ENCODE data around the gene PLA2G1B. TPM values are rescaled to one million over a fixed set of nuclear protein-coding genes. Genes with fewer than 3 reads are reported as not detected.

PLA2G1B gene
- total RNA-seq, 1 experiment from 2014 or later, result not detected

DNA sequence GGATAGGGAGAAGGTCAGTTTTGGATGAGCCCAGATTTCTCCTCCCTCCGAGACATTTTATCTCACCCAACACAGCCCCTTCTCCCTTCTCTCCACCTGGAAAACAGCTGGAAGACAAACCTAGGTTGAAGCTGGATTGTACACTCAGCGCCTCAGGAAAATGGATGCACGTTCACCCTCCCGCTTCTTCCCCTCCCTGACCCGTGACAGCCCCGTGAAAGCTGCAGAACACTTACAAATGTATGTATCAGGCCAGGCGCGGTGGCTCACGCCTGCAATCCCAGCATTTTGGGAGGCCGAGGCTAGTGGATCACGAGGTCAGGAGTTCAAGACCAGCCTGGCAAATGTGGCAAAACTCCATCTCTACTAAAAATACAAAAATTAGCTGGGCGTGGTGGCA lies 40.1 kb downstream of the PLA2G1B start:
- in situ Hi-C loops (cut with HindIII; ENCODE audit: low pct_unique_long_range_greater_than_20kb, low sequenced_read_pairs), result no loop called here

DNA sequence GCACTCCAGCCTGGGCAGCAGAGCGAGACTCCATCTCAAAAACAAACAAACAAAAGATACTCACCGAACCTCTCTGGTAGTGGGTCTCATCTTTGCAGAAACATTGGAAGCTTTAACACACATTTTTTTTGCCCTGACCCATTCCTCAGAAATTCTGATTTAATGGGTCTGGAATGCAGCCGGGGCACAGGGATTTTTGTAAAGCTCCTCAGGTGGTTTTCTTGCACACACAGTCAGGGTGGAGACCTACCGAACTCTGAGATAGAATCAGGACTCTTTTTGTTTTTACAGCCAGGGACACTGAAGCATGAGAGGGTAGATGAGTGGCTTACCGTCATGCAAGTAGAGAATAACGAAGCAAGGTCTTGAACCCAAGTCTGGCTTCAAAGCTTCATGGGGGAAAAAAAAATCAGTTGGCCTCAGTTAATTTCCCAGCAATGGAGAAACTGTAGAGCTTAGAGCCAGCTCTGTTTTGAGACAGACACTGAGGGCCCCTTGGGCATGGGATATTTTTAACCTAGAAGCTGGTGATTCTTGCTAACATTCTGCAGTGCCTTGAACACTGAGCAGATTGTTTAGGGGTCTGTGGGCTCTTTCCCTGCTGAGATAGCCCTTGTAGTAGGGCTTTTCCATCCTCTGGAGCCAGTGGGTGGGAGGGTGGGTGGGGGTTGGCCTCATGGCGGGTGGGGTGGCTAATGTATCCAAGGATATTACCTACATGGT lies 40.6 kb downstream of the PLA2G1B start:
- in situ Hi-C loops (cut with HindIII; ENCODE audit: low pct_unique_long_range_greater_than_20kb, low sequenced_read_pairs), result no loop called here
- DNase-seq (ENCODE audit: low read depth), result no peak

More for the DNA sequence above, 40.1 kb downstream of the PLA2G1B start:
- DNase-seq (ENCODE audit: low read depth), result no peak

DNA sequence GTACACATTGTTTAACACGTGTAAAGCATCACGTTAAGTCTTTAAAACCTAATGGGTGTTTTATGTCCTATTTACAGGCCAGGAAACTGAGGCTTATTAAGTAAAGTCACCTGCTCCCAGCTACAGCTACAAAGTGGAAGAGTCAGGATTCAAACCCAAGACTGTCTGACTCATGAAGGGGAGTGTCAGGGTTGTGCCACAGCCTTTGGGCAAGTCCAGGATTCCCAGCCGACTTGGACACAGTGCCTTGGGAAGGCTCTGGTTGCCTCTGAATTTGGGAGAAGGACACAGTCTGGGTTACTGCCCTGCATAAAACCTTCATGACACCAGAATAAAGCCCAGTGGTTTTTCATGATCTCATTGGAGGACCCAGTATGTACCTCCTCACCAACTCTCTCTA lies 43.2 kb downstream of the PLA2G1B start:
- in situ Hi-C loops (cut with HindIII; ENCODE audit: low pct_unique_long_range_greater_than_20kb, low sequenced_read_pairs), result no loop called here
- DNase-seq (ENCODE audit: low read depth), result no peak

DNA sequence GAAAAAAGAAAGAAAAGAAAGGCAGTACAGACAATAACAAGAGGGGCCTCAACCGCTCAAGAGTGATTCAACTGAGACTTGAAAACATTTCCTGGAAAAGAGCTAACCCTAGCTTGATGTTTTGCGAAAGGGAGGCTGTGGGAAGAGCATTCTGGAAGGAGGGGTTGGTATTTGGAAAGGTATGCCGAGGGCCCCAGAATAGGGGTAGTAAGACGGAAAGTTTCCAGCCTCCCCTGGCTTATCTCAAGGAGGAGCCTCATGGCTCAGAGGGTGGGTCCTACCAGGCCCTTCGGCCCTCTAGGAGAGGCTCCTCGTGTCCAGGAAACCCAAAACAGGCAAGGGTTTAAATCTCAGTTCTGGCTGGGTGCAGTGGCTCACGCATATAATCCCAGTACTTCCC lies 44.3 kb downstream of the PLA2G1B start:
- in situ Hi-C loops (cut with HindIII; ENCODE audit: low pct_unique_long_range_greater_than_20kb, low sequenced_read_pairs), result no loop called here
- no peak for DNase-seq (ENCODE audit: low read depth)

DNA sequence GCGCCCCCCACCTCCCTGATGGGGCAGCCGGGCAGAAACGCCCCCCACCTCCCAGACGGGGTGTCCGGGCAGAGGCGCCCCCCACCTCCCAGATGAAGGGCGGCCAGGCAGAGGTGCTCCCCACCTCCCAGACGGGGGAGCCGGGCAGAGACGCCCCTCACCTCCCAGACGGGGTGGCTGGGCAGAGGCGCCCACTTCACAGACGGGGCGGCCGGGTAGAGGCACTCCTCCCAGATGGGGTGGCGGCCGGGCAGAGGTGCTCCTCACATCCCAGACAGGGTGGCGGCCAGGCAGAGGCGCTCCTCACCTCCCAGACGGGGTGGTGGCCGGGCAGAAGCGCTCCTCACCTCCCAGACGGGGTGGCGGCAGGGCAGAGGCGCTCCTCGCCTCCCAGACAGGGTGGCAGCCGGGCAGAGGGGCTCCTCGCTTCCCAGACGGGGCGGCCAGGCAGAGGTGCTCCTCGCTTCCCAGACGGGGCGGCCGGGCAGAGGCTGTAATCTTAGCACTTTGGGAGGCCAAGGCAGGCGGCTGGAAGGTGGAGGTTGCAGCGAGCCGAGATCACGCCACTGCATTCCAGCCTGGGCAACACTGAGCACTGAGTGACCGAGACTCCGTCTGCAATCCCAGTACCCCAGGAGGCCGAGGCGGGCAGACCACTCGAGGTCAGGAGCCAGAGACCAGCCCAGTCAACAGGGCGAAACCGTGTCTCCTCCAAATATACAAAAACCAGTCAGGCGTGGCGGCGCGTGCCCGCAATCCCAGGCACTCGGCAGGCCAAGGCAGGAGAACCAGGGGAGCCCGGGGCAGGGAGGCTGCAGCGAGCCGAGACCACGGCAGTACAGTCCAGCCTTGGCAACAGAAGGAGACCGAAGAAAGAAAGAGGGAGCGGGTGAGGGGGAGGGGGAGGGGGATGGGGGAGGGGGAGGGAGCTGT lies 49.2 kb downstream of the PLA2G1B start:
- in situ Hi-C loops (cut with HindIII; ENCODE audit: low pct_unique_long_range_greater_than_20kb, low sequenced_read_pairs), result no loop called here
- DNase-seq (ENCODE audit: low read depth), result no peak

DNA sequence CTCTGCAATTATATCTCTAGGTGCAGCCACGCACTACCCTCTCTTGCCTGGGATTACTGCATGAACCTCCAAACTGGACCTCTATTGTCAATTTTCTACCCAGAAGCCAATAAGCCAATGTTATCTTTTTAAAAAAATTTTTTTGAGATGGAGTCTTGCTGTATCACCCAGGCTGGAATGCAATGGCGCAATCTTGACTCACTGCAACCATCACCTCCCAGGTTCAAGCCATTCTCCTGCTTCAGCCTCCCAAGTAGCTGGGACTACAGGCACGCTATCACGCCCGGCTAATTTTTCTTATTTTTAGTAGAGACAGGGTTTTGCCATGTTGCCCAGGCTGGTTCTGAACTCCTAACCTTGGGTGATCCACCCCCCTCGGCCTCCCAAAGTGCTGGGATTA lies 50.8 kb downstream of the PLA2G1B start:
- in situ Hi-C loops (cut with HindIII; ENCODE audit: low pct_unique_long_range_greater_than_20kb, low sequenced_read_pairs), result no loop called here
- DNase-seq (ENCODE audit: low read depth), result no peak

Other genes starting within 250 kb of the PLA2G1B start
- gene RAB35, start 211.0 kb downstream of the PLA2G1B start, total RNA-seq (2014; rRNA removed; shearing (Covaris generic); ENCODE audit: low replicate concordance), result 36.4 and 43.5 TPM in 2 replicates
- 44.3 and 51.5 TPM in 2 replicates for gene GCN1, start 133.1 kb downstream of the PLA2G1B start, total RNA-seq (2014; rRNA removed; shearing (Covaris generic); ENCODE audit: low replicate concordance)
- 5,858 and 6,047 TPM in 2 replicates for gene RPLP0, start 126.7 kb downstream of the PLA2G1B start, total RNA-seq (2014; rRNA removed; shearing (Covaris generic); ENCODE audit: low replicate concordance)
- gene PXN, start 62.0 kb downstream of the PLA2G1B start, total RNA-seq (2014; rRNA removed; shearing (Covaris generic); ENCODE audit: low replicate concordance), result 8.2 and 28.8 TPM in 2 replicates
- not detected in 2 replicates for gene RNU4-2, start 35.9 kb downstream of the PLA2G1B start, total RNA-seq (2014; rRNA removed; shearing (Covaris generic); ENCODE audit: low replicate concordance)
- not detected in 2 replicates for gene RNU4-1, start 34.5 kb downstream of the PLA2G1B start, total RNA-seq (2014; rRNA removed; shearing (Covaris generic); ENCODE audit: low replicate concordance)
- 0.61 TPM in 1 of 2 replicates, not detected in the other for gene SIRT4, start 25.5 kb downstream of the PLA2G1B start, total RNA-seq (2014; rRNA removed; shearing (Covaris generic); ENCODE audit: low replicate concordance)
- gene MSI1, start 41.4 kb upstream of the PLA2G1B start, total RNA-seq (2014; rRNA removed; shearing (Covaris generic); ENCODE audit: low replicate concordance), result 0.29 TPM in 1 of 2 replicates, not detected in the other
- gene COX6A1, start 110.3 kb upstream of the PLA2G1B start, total RNA-seq (2014; rRNA removed; shearing (Covaris generic); ENCODE audit: low replicate concordance), result 793 and 854 TPM in 2 replicates
- gene TRIAP1, start 118.6 kb upstream of the PLA2G1B start, total RNA-seq (2014; rRNA removed; shearing (Covaris generic); ENCODE audit: low replicate concordance), result 75.7 and 92.8 TPM in 2 replicates
- 24.9 and 36.8 TPM in 2 replicates for gene GATC, start 118.7 kb upstream of the PLA2G1B start, total RNA-seq (2014; rRNA removed; shearing (Covaris generic); ENCODE audit: low replicate concordance)
- 336 and 419 TPM in 2 replicates for gene SRSF9, start 142.0 kb upstream of the PLA2G1B start, total RNA-seq (2014; rRNA removed; shearing (Covaris generic); ENCODE audit: low replicate concordance)
- gene DYNLL1, start 168.3 kb upstream of the PLA2G1B start, total RNA-seq (2014; rRNA removed; shearing (Covaris generic); ENCODE audit: low replicate concordance), result 551 and 600 TPM in 2 replicates
- gene COQ5, start 201.4 kb upstream of the PLA2G1B start, total RNA-seq (2014; rRNA removed; shearing (Covaris generic); ENCODE audit: low replicate concordance), result 19.3 and 35.9 TPM in 2 replicates
- 59.8 and 79.9 TPM in 2 replicates for gene RNF10, start 206.6 kb upstream of the PLA2G1B start, total RNA-seq (2014; rRNA removed; shearing (Covaris generic); ENCODE audit: low replicate concordance)